Neuron (in vitro differentiated cells): Measurements from ENCODE around the gene PPP6R2.
"Not testable (repeated sequence)": the region's sequence is repeated elsewhere in the genome, so short reads cannot be mapped to it uniquely, and the experiment has no call there.

Experiments used
- H2AFZ ChIP-seq: one replicate; pipeline ENCODE4 v1.6.1; 2013; ENCODE audit warnings: low read depth, mild to moderate bottlenecking, inconsistent platforms, low read length, moderate library complexity
- H3K27me3 ChIP-seq: one replicate; pipeline ENCODE4 v1.6.1; 2013; ENCODE audit warnings: low read length; ENCODE audit not compliant: insufficient read depth
- H3K36me3 ChIP-seq: one replicate; pipeline ENCODE4 v1.6.1; 2013; ENCODE audit warnings: low read length; ENCODE audit not compliant: insufficient read depth
- H3K4me1 ChIP-seq: one replicate; pipeline ENCODE4 v1.6.1; 2013; ENCODE audit warnings: low read length; ENCODE audit not compliant: insufficient read depth
- H3K4me3 ChIP-seq: 2 replicates; pipeline ENCODE4 v1.5.1; 2013; ENCODE audit warnings: mild to moderate bottlenecking, low read length, moderate library complexity
- H3K9me3 ChIP-seq: one replicate; pipeline ENCODE4 v1.6.1; 2013; ENCODE audit warnings: low read length

PPP6R2 gene

DNA sequence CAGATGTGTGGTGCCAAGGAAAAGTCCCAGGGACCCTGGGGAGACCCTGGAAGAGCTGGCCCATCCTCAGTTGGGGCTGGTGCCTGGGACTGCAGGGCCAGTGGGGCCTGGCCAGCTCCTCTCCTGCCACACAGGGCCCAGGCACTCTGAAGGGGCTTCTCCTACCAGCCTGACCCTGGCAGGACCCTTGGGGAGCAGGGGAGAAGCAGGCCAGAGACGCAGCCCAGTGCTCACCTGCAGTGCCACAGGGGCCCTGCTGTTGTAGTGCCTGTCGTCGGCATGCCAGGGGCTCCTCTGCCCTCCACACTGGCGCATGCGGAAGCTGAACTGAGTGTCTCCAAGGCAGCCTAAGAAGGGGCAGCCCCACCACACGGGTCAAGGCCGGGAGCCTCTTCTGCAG is 25.5 kb upstream of the PPP6R2 start:
- Histone ChIP-seq H3K4me3 (no peak overlapping the region), H3K4me1 (no peaks in the 10 kb centered on the region), H3K27me3 (no peaks in the 10 kb centered on the region), H3K9me3 (no peaks in the 10 kb centered on the region), H2AFZ (no peak overlapping the region), H3K36me3 (peaks cover 4% of the 10 kb centered on the region)

DNA sequence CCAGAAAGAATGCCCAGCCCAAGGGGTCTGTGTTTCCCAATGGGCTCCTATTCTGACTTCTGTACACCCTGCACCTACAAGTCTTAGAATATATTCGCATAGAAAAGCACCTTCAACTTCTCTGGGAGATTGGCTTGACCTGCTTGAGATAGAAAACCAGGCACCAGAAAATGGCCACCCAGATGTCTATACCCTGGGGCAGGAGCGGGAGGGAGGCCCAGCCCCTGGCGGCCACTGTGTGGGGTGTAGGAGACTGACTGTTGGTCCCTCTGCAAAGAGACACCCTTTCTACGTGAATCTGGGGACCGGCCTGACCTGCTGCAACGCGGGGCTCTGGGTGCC is 24.8 kb upstream of the PPP6R2 start:
- Histone ChIP-seq H2AFZ (no peak overlapping the region), H3K36me3 (peaks cover 4% of the 10 kb centered on the region), H3K4me3 (no peak overlapping the region), H3K4me1 (no peaks in the 10 kb centered on the region), H3K9me3 (no peaks in the 10 kb centered on the region), H3K27me3 (no peaks in the 10 kb centered on the region)

DNA sequence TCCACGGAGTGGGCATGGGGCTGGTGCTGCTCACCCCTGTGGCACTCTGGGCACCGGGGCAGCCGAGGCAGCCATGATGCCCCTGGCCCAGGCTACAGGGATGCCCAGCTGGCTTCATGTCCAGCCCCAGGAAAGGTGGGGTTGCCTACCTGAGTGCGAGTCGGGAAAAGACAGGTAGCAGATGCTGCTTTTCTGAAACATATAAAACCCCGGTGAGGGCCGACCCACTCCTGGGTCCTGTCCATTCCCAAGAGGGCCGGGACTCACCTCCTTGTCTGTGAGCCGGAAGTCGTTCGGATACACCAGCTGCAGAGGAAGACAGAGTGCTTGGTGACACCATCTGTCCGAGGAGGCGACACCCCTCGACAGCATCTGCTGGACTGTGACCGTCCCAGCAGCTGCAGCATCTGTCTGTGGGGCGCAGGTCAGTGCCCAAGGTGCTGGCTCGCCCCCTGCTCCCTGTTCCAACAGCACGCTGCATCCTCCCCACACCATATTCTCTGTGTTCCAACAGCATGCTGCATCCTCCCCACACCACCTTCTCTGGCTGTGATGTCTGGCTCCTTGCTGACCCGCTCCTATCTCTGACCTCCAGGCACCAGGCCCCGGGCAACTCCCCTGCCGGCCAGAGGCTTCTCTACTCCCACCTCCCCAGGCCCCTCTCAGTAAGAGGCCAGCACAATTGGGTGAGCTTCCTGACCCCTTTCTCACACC is 24.3 kb upstream of the PPP6R2 start:
- H3K36me3 ChIP-seq: peaks cover 4% of the 10 kb centered on the region
- H3K9me3 ChIP-seq: no peaks in the 10 kb centered on the region
- H3K4me1 ChIP-seq: no peaks in the 10 kb centered on the region
- H3K27me3 ChIP-seq: no peaks in the 10 kb centered on the region
- H3K4me3 ChIP-seq: no peak overlapping the region
- no peak overlapping the region for H2AFZ ChIP-seq

DNA sequence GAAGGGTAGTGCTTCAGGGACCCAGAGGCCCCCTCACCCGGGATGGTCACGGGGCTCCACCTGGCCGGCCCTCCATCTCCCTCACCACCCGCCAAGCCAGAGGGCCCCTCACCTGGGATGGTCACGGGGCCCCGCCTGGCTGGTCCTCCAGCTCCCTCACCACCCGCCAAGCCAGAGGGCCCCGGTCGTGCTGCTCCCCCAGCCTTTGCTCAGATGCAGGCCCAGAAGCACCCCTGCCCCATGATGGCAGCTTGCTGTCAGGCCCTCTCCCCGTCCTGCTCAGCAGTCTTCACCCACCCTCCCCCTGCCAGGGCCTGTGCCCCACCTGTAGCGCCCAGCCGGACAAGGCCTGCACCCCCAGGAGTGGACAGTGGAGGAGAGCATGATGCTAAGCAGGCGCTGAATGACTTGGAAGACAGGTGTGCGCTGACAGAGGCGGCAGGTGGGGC is 23.6 kb upstream of the PPP6R2 start:
- Histone ChIP-seq H3K9me3 (no peaks in the 10 kb centered on the region), H3K27me3 (no peaks in the 10 kb centered on the region), H3K36me3 (peaks cover under 1% of the 10 kb centered on the region), H3K4me3 (no peak overlapping the region), H2AFZ (no peak overlapping the region), H3K4me1 (no peaks in the 10 kb centered on the region)

DNA sequence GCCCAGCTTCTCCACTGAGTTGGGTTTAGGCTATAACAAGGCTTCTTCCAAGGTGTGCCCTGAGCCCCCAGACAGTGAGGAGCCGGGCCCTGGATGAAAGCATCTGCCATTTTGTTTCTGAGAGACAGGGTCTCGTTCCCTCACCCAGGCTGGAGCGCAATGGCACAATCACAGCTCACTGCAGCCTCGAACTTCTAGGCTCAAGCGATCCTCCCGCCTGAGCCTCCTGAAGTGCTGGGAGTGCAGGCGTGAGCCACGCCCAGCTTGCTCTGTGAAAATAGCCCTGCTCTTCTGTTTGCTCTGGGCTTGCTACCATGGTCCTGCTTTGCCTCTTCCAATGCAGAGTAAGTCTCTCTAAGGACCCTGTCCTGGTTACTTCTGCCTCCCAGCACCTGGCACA is 23.0 kb upstream of the PPP6R2 start:
- Histone ChIP-seq H3K27me3 (no peaks in the 10 kb centered on the region), H3K9me3 (no peaks in the 10 kb centered on the region), H3K36me3 (no peaks in the 10 kb centered on the region), H2AFZ (no peak overlapping the region), H3K4me3 (no peak overlapping the region), H3K4me1 (no peaks in the 10 kb centered on the region)

DNA sequence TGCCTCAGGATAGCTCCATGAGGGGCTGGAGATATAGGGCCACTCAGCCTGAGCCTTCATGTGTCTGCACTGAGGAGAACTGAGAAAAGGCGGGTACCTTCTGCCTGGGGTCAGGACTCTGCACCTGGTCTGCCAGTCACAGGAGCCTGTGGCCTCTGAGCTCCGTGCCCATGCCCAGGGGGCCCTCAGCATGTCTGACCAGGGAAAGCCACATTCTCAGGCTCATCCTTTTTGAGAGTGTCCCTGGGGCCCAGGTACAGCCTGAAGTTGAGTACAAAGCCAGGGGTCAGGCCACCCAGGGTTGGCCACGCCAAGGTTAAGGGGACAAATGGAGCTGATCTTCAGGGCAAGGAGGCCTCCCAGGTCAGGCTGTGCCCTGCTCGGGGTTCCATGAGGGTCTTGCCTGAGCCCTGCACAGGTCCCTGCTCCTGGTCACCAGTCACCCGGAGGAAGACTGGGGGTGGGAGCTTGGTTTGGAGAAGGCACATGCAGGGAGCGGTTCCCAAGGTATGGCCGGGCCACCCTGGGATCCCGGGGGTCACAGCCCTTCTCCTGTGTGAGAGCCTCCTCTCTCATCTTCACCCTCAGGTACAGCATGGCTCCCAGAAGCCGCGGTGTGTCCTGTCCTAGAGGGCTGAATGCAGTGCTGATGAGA is 22.3 kb upstream of the PPP6R2 start:
- Histone ChIP-seq H2AFZ (no peak overlapping the region), H3K9me3 (no peaks in the 10 kb centered on the region), H3K4me1 (peaks cover 4% of the 10 kb centered on the region)

DNA sequence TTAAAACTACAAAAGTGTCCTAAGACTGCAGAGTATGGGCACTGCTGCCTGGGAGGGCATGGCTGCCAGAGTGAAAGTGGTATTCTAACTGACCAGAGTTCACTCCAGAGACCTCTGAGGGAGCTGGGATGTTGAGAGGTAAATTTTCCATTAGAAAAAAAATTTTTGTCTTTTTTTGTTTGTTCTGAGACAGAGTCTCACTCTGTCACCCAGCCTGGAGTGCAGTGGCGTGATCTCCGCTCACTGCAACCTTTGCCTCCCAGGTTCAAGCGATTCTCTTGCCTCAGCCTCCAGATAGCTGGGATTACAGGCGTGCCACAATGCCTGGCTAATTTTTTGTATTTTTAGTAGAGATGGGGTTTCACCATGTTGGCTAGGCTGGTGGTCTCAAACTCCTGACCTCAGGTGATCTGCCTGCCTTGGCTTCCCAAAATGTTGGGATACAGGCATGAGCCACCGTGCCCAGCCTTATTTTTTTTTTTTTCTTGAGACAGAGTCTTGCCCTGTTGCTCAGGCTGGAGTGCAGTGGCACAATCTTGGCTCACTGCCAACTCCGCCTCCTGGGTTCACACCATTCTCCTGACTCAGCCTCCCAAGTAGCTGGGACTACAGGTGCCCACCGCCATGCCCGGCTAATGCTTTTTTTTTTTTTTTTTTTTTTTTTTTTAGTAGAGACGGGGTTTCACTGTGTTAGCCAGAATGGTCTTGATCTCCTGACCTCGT is 20.6 kb upstream of the PPP6R2 start:
- not testable (repeated sequence) for H3K9me3 ChIP-seq, H2AFZ ChIP-seq, H3K36me3 ChIP-seq, H3K27me3 ChIP-seq, H3K4me3 ChIP-seq
- peaks cover 13% of the 10 kb centered on the region for H3K4me1 ChIP-seq

More for the DNA sequence above, 22.3 kb upstream of the PPP6R2 start:
- Histone ChIP-seq H3K27me3 (no peaks in the 10 kb centered on the region), H3K4me3 (no peak overlapping the region), H3K36me3 (no peaks in the 10 kb centered on the region)

DNA sequence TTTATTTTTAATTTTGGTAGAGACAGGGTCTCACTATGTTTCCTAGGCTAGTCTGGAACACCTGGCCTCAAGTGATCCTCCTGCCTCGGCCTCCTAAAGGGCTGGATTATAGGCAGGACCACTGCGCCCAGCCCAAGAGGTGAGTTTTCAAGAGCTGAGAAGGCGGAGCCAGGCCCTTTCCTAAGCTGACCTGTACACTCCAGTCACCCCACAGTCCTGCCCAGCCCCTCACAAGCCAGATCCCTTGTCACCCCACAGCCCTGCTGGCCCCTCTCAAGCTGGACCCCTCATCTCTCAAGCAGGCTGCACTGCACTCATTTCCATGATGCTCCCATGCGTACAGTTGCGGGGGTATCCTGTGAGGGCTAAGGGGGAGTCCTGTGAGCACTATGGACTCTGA is 19.2 kb upstream of the PPP6R2 start:
- no peak overlapping the region for H3K4me3 ChIP-seq
- no peak overlapping the region for H2AFZ ChIP-seq
- H3K4me1 ChIP-seq: peaks cover 18% of the 10 kb centered on the region
- H3K36me3 ChIP-seq: no peaks in the 10 kb centered on the region
- no peaks in the 10 kb centered on the region for H3K27me3 ChIP-seq
- no peaks in the 10 kb centered on the region for H3K9me3 ChIP-seq

DNA sequence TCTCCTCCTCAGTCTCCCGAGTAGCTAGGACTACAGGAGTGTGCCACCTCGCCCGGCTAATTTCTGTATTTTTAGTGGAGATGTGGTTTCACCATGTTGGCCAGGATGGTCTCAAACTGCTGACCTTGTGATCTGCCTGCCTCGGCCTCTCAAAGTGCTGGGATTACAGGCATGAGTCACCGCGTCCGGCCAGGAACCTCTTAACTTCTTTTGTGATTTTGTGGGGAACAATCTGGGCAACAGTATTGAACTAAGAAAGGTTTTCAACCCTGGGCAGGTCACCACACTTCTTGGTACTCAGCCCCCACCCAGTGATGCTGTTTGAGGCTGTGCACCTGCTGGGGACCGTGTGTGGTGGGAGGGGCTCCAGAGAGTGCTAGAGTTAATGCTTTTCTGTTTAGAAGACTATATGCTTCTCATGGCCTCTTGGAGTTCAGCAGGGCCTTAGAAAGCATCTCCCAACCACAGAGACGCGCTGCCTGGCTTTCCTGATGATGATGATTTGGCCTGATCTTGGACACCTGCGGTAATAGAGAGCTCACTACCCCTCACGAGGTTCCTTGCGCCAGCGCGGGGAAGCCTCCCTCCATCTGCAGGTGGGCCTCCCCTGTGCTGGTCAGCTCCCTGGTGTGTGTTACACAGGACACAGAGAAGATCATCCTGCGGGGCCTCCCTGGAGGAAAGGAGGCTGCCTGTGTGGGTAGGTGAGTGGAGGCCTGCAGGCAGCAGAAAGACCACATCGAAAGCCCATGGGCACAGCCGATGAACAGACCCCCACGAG is 17.5 kb upstream of the PPP6R2 start:
- no peaks in the 10 kb centered on the region for H3K27me3 ChIP-seq
- H3K4me3 ChIP-seq: peak overlapping the region; percentile 59
- H3K9me3 ChIP-seq: no peaks in the 10 kb centered on the region
- H2AFZ ChIP-seq: no peak overlapping the region
- H3K4me1 ChIP-seq: peaks cover 18% of the 10 kb centered on the region
- no peaks in the 10 kb centered on the region for H3K36me3 ChIP-seq

DNA sequence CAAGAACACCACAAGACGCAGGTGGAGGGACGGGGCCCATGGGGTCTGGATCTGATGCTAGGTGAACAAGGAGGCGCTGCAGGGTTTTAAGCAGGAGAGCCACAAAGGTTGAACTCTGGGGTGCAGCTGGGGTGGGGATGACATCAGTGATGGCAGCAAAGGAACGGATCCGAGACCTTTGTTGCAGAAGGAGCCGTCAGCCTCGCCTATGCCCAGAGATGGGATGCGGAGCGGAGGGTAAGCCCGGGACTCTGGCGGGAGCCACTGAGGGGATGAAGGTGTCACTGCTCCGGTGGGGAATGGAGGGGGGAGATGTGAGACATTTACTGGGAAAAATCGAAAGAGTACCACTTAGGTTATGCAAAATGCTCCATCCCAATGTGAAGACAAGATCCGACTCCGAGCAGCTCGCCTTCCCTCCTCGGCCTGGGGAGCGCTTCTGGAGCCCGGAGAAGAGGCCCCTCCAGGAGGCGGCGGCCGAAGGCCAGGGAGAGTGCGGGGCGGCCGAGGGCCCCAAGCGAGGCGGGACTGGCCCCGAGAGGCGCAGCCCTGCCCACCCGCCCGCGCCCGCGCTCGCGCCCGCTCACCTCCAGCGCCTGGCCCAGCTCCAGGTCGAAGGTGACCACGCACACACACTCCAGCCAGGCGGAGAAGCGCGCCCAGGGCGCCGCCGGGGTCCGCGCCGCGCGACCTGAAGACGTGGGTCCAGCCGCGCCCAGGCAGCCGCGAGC is 16.7 kb upstream of the PPP6R2 start:
- H3K4me1 ChIP-seq: peaks cover 18% of the 10 kb centered on the region
- no peaks in the 10 kb centered on the region for H3K36me3 ChIP-seq
- peak overlapping the region; percentile 59 for H3K4me3 ChIP-seq
- H3K9me3 ChIP-seq: no peaks in the 10 kb centered on the region
- no peak overlapping the region for H2AFZ ChIP-seq
- no peaks in the 10 kb centered on the region for H3K27me3 ChIP-seq

DNA sequence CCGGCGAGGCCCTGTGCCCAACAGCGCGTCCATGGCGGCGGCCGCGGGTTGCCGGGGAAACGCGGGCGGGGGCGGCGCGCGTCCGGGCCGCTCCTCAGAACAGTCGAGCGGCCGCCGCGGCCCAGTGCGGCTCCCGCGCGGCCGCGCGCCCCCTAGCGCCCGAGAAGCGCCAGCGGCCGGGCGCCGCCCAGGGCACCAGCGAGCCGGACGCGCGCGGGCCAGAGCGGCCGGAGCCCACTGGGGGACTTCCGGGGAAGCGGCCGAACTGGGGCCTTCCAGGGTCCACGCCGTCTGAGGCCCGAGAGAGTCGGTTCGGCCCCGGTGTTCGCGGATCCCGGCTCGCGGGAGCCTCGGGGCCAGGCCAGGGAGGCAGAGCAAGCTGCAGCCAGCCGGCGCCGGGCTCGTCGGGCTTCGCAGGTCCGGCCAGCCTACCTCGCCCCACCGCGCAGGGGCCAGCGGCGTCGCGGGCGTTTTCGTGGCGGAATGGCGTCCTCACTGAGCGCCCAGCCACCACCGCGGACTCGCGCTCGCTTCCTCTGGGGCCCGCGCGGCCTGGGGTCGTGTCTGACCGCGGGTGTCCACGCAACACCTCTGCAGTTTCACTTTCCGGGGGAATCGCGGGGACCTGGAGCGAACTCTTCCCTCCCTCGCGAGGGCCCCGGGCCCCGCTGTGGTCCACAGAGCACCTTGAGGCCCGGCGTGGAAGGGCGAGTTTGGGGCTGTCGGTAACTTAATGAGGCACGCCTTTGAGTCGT is 16.0 kb upstream of the PPP6R2 start, which contains the start of gene DENND6B:
Gene DENND6B, minus strand, starts transcription at position 57 of the 755 bp plus-strand sequence. Its CDS starts 24 bp downstream, at position 33.
- H3K4me3 ChIP-seq: peak within 1 kb of the TSS; percentile 59
- H3K36me3 ChIP-seq: no peaks in the 10 kb centered on the region
- H3K27me3 ChIP-seq: no peaks in the 10 kb centered on the region
- H2AFZ ChIP-seq: peak within 1 kb of the TSS; percentile 88
- H3K9me3 ChIP-seq: no peaks in the 10 kb centered on the region
- H3K4me1 ChIP-seq: peaks cover 18% of the 10 kb centered on the region

DNA sequence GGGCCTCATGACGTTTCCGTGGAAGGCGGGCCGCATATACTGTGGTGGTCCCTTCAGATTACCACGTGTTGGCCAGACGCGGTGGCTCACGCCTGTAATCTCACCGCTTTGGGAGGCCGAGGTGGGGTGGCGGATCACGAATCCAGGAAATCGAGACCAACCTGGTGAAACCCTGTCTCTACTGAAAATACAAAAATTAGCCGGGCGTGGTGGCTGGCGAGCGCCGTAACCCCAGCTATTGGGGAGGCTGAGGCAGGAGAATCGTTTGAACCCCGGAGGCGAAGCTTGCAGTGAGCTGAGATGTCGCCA is 15.5 kb upstream of the PPP6R2 start:
- Histone ChIP-seq H3K9me3 (no peaks in the 10 kb centered on the region), H3K36me3 (no peaks in the 10 kb centered on the region), H3K27me3 (no peaks in the 10 kb centered on the region), H3K4me3 (peak overlapping the region; percentile 59), H3K4me1 (peaks cover 18% of the 10 kb centered on the region), H2AFZ (peak overlapping the region; percentile 88)
